Activated T-helper 1 cell treated with anti-CD3 and anti-CD28 coated beads, Interleukin-12 subunit alpha, Interleukin-12 subunit beta, Interleukin-2, Interleukin-4 antibody, amounts not matched to agents 30 ng/mL and 10 ng/mL and 1 ng/mL, durations not matched to agents 14 hours and 24 hours and 36 hours (primary cell): ENCODE data around the gene SCGB3A1. TPM values are rescaled to one million over a fixed set of nuclear protein-coding genes. Genes with fewer than 3 reads are reported as not detected.

Experiments
- DNase-seq: peaks from one replicate; pipeline ENCODE4 v3.0.0; 2021; ENCODE audit warnings: low spot score
- H3K27ac Mint-ChIP-seq: one replicate; pipeline ENCODE4 v1.8.0; 2021; ENCODE audit warnings: mild to moderate bottlenecking, mixed read lengths
- H3K27me3 Mint-ChIP-seq: one replicate; pipeline ENCODE4 v1.8.0; 2022; ENCODE audit warnings: mild to moderate bottlenecking, moderate library complexity, mixed read lengths; ENCODE audit not compliant: insufficient read depth
- H3K36me3 Mint-ChIP-seq: one replicate; pipeline ENCODE4 v1.8.0; 2021; ENCODE audit warnings: low read depth, mixed read lengths
- H3K4me1 Mint-ChIP-seq: one replicate; pipeline ENCODE4 v1.8.0; 2021; ENCODE audit warnings: low read depth, mixed read lengths
- H3K4me3 Mint-ChIP-seq: one replicate; pipeline ENCODE4 v1.8.0; 2021; ENCODE audit warnings: mild to moderate bottlenecking, moderate library complexity, mixed read lengths
- H3K9me3 Mint-ChIP-seq: one replicate; pipeline ENCODE4 v1.8.0; 2021; ENCODE audit warnings: mixed read lengths
- intact Hi-C: fragments of 100-400 bp; cut with micrococcal nuclease; formaldehyde crosslinking; loops from one replicate; pipeline ENCODE4 v1.15.1; 2024
- total RNA-seq: library from RNA; stranded (reverse); gene quantifications from 2 replicates; pipeline ENCODE4 v1.2.3, GENCODE V29; 2022

SCGB3A1 gene
- total RNA-seq, 1 donor from 2014 or later, result not detected

GRCh38 chr5:180607861-180608571 lies 16.7 kb upstream of the SCGB3A1 start:
- H3K36me3 Mint-ChIP-seq, result no peaks in the 10 kb centered on the region
- H3K4me3 Mint-ChIP-seq, result no peak overlapping the region
- intact Hi-C loops, result loop anchor here (5.0 kb wide), 1 partner anchor 111 kb away; no protein-coding TSS in a partner anchor
- no peak for DNase-seq
- H3K4me1 Mint-ChIP-seq, result no peaks in the 10 kb centered on the region
- no peaks in the 10 kb centered on the region for H3K9me3 Mint-ChIP-seq
- H3K27me3 Mint-ChIP-seq, result peaks cover 3% of the 10 kb centered on the region
- no peak overlapping the region for H3K27ac Mint-ChIP-seq

DNA sequence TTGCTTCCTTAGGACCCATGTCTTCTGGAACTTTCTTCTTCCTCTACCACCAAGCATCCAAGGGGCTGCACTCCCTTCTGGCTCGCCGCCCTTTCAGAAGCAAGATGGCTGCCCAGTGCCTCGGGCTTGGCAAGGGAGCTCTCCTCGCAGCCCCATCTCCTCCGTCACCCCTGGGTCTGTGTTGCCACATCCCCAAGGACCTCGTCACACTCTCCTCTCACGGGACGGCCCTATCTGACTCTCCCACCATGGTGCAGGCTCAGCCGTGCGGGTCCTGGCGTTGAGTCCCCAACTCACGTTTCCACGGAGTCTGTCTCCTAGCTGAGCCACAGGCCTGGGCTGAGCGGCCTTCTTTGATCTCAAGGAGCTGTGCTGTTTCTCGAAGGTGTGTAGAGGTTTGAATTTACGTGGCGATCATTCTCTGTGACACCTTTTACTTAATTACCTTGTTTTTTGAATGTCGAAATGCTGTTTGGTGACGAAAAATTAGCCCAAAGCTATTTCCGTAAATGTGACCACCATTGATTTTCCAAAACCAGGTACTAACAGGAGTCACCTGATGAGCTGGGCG lies 15.0 kb upstream of the SCGB3A1 start:
- no peaks in the 10 kb centered on the region for H3K4me1 Mint-ChIP-seq
- H3K36me3 Mint-ChIP-seq, result no peaks in the 10 kb centered on the region
- H3K27me3 Mint-ChIP-seq, result peaks cover 3% of the 10 kb centered on the region
- DNase-seq, result no peak
- intact Hi-C loops, result loop anchor here (1.0 to 5.0 kb wide), 3 partner anchors 109 to 135 kb away; no protein-coding TSS in a partner anchor
- H3K4me3 Mint-ChIP-seq, result no peak overlapping the region
- H3K27ac Mint-ChIP-seq, result no peak overlapping the region
- H3K9me3 Mint-ChIP-seq, result no peaks in the 10 kb centered on the region

- no peak overlapping the region for H3K27ac Mint-ChIP-seq
- H3K36me3 Mint-ChIP-seq, result no peaks in the 10 kb centered on the region
- H3K27me3 Mint-ChIP-seq, result peaks cover 3% of the 10 kb centered on the region
- peak; percentile 32 for DNase-seq
- no peaks in the 10 kb centered on the region for H3K9me3 Mint-ChIP-seq
- intact Hi-C loops, result loop anchor here (1.0 to 5.0 kb wide), 3 partner anchors 108 to 134 kb away; no protein-coding TSS in a partner anchor
- H3K4me3 Mint-ChIP-seq, result no peak overlapping the region
- H3K4me1 Mint-ChIP-seq, result no peaks in the 10 kb centered on the region
These were observed 14.4 kb upstream of the SCGB3A1 start for GRCh38 chr5:180605554-180606214.

GRCh38 chr5:180604271-180604670 lies 13.0 kb upstream of the SCGB3A1 start:
- no peak overlapping the region for H3K27ac Mint-ChIP-seq
- H3K4me3 Mint-ChIP-seq, result no peak overlapping the region
- no peaks in the 10 kb centered on the region for H3K9me3 Mint-ChIP-seq
- H3K27me3 Mint-ChIP-seq, result peaks cover 3% of the 10 kb centered on the region
- H3K4me1 Mint-ChIP-seq, result no peaks in the 10 kb centered on the region
- intact Hi-C loops, result no loop called here
- DNase-seq, result no peak
- no peaks in the 10 kb centered on the region for H3K36me3 Mint-ChIP-seq

- H3K4me1 Mint-ChIP-seq, result no peaks in the 10 kb centered on the region
- H3K27me3 Mint-ChIP-seq, result peaks cover 3% of the 10 kb centered on the region
- no peaks in the 10 kb centered on the region for H3K36me3 Mint-ChIP-seq
- no peak overlapping the region for H3K27ac Mint-ChIP-seq
- no peak for DNase-seq
- H3K4me3 Mint-ChIP-seq, result no peak overlapping the region
- intact Hi-C loops, result no loop called here
- no peaks in the 10 kb centered on the region for H3K9me3 Mint-ChIP-seq
These were observed 11.8 kb upstream of the SCGB3A1 start for GRCh38 chr5:180603076-180603594.

- Mint-ChIP-seq H3K4me1 (no peaks in the 10 kb centered on the region), H3K4me3 (no peak overlapping the region), H3K27me3 (peaks cover 3% of the 10 kb centered on the region), H3K36me3 (no peaks in the 10 kb centered on the region), H3K9me3 (no peaks in the 10 kb centered on the region), H3K27ac (no peak overlapping the region)
- intact Hi-C loops, result no loop called here
- DNase-seq, result no peak
These were observed 11.3 kb upstream of the SCGB3A1 start for GRCh38 chr5:180602481-180603075.

- intact Hi-C loops, result no loop called here
- DNase-seq, result no peak
- H3K36me3 Mint-ChIP-seq, result no peaks in the 10 kb centered on the region
These were observed 10.5 kb upstream of the SCGB3A1 start for GRCh38 chr5:180601591-180602480.

GRCh38 chr5:180600554-180601041 lies 9.3 kb upstream of the SCGB3A1 start:
- H3K9me3 Mint-ChIP-seq, result no peaks in the 10 kb centered on the region

More at GRCh38 chr5:180601591-180602480, 10.5 kb upstream of the SCGB3A1 start:
- H3K4me1 Mint-ChIP-seq, result no peaks in the 10 kb centered on the region
- no peak overlapping the region for H3K4me3 Mint-ChIP-seq
- peaks cover 3% of the 10 kb centered on the region for H3K27me3 Mint-ChIP-seq
- no peaks in the 10 kb centered on the region for H3K9me3 Mint-ChIP-seq
- H3K27ac Mint-ChIP-seq, result no peak overlapping the region

DNA sequence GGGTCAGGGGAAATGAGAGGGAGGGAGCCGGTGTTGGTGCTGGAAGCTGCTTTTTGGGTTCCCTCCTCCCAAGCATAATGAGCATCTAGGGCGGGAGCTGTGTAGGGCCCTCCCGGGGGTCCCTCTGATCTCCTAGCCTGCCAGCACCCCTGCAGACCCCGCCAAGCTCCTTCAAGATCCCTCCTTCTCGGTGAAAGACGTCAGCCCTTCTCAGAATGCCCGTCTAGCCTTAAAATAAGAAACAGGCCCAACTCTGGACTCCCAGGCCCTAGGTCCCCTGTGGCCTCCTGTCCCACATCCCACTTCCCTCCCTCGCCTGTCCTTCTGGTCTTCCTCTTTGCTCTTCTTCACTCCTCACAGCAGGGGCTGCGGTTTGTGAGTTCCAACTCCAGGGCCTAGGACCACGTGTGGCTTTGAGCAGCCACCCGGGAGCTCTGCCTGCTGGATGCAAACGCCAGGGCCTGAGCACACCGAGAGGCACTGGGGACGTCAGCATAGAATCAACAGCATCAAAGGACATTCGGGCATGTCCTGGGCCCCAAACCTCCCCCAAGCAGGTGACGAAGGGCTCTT lies 8.8 kb upstream of the SCGB3A1 start:
- H3K27ac Mint-ChIP-seq, result no peak overlapping the region
- intact Hi-C loops, result no loop called here
- no peak for DNase-seq
- no peak overlapping the region for H3K4me3 Mint-ChIP-seq
- no peaks in the 10 kb centered on the region for H3K36me3 Mint-ChIP-seq
- H3K4me1 Mint-ChIP-seq, result no peaks in the 10 kb centered on the region
- H3K27me3 Mint-ChIP-seq, result no peaks in the 10 kb centered on the region
- H3K9me3 Mint-ChIP-seq, result no peaks in the 10 kb centered on the region

More at GRCh38 chr5:180600554-180601041, 9.3 kb upstream of the SCGB3A1 start:
- H3K36me3 Mint-ChIP-seq, result no peaks in the 10 kb centered on the region
- DNase-seq, result no peak
- H3K27me3 Mint-ChIP-seq, result no peaks in the 10 kb centered on the region
- no peak overlapping the region for H3K4me3 Mint-ChIP-seq
- no peak overlapping the region for H3K27ac Mint-ChIP-seq
- no peaks in the 10 kb centered on the region for H3K4me1 Mint-ChIP-seq
- intact Hi-C loops, result no loop called here

DNA sequence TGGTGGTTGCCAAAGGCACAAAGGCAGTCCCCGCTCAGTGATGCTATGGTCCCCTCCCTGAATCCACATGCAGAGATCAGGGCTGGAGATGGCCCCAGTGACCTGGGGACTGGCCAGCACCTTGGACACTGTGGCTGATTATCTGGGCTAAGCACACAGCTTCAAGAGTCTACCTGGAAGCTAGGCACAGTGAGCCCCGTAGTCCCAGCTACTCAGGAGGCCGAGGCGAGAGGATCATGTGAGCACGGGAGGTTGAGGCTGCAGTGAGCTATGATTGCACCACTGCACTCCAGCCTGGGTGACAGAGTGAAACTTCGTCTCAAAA lies 8.3 kb upstream of the SCGB3A1 start:
- intact Hi-C loops, result no loop called here
- H3K4me3 Mint-ChIP-seq, result no peak overlapping the region
- no peaks in the 10 kb centered on the region for H3K36me3 Mint-ChIP-seq
- DNase-seq, result no peak
- H3K27ac Mint-ChIP-seq, result no peak overlapping the region
- H3K9me3 Mint-ChIP-seq, result no peaks in the 10 kb centered on the region
- H3K4me1 Mint-ChIP-seq, result no peaks in the 10 kb centered on the region
- no peaks in the 10 kb centered on the region for H3K27me3 Mint-ChIP-seq

DNA sequence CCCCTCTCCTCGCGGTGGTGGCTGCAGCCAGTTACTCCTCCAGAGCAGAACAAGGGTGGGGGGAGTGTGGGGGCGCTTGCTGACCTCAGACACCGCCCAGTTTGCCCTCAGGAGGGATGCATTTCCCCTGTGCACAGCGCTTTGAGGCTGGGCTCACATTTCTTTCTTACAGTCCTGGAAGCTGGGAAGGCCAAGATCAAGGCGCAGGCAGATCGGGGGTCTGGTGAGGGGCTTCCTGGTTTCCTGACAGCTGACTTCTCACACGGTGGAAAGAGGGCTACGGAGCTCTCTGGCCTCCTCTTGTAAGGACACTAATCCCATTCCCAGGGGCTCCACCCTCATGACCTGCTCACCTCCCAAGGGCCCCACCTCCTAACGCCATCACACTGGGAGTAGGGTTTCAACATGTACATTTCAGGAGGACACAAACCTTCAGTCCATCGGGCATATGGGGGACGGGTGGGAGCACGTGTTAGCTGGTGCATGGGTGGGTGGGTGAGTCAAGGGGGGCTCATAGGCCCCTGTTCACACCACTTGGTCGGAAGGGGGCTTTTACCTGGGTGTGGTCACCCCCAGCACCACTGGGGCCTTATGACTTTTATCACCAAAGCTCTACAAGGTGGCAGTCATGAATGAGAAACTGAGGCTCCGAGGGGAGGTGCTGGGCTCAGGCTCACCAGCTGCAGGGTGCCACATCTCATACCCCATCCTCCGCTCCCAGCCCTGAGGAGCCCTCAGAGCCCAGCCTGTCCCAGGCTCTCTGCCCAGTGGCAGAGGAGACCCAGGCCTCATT lies 7.7 kb upstream of the SCGB3A1 start:
- no peak overlapping the region for H3K27ac Mint-ChIP-seq
- intact Hi-C loops, result no loop called here
- H3K9me3 Mint-ChIP-seq, result no peaks in the 10 kb centered on the region
- no peak for DNase-seq
- no peaks in the 10 kb centered on the region for H3K36me3 Mint-ChIP-seq
- no peak overlapping the region for H3K4me3 Mint-ChIP-seq
- H3K27me3 Mint-ChIP-seq, result no peaks in the 10 kb centered on the region
- no peaks in the 10 kb centered on the region for H3K4me1 Mint-ChIP-seq
